ENCODE measurements around the gene PRKRA. TPM values are rescaled to one million over a fixed set of nuclear protein-coding genes. Genes with fewer than 3 reads are reported as not detected.
A peak's percentile ranks its signal among the peaks of the same experiment; 100 is the strongest.
"Not testable (repeated sequence)": the region's sequence is repeated elsewhere in the genome, so short reads cannot be mapped to it uniquely, and the experiment has no call there.

The PRKRA gene
- total RNA-seq, 2 donors from 2014 or later = 56.7 to 75.2 TPM

GRCh38 chr2:178450524-178450773, 526 bp downstream of the PRKRA start:
- DNase-seq (peak in 1 of 2 donors; percentile 88), ATAC-seq (replicated peaks in 1 of 2) (peak; percentile 56 to 64)
- Mint-ChIP-seq H3K4me3 (peak overlapping the region; percentile 87 to 94), H3K9me3 (no peaks in the 10 kb centered on the region), H3K27me3 (ENCODE audit: low read depth) (no peaks in the 10 kb centered on the region), H3K4me1 (ENCODE audit: low read depth) (peaks cover 31% of the 10 kb centered on the region), H3K27ac (peak overlapping the region; percentile 81), H3K36me3 (ENCODE audit: insufficient read depth in 2 of 2) (peaks cover 5 to 17% of the 10 kb centered on the region in 2 donors)

- Mint-ChIP-seq H3K27ac (peak overlapping the region; percentile 81), H3K36me3 (ENCODE audit: insufficient read depth in 2 of 2) (peaks cover 5 to 19% of the 10 kb centered on the region in 2 donors), H3K9me3 (no peaks in the 10 kb centered on the region), H3K4me1 (ENCODE audit: low read depth) (peaks cover 31% of the 10 kb centered on the region), H3K27me3 (ENCODE audit: low read depth) (no peaks in the 10 kb centered on the region), H3K4me3 (peak overlapping the region; percentile 87 to 94)
- DNase-seq (no peak), ATAC-seq (replicated peaks in 1 of 2) (peak; percentile 1)
These were observed 1.1 kb downstream of the PRKRA start for GRCh38 chr2:178449700-178450523.

GRCh38 chr2:178448968-178449661, 1.9 kb downstream of the PRKRA start:
- peak overlapping the region; percentile 52 for H3K27ac Mint-ChIP-seq
- no peak for ATAC-seq (replicated peaks in 1 of 2)
- peaks cover 31% of the 10 kb centered on the region for H3K4me1 Mint-ChIP-seq (ENCODE audit: low read depth)
- no peak for DNase-seq
- peak overlapping the region; percentile 87 to 94 for H3K4me3 Mint-ChIP-seq
- peaks cover 5 to 24% of the 10 kb centered on the region in 2 donors for H3K36me3 Mint-ChIP-seq (ENCODE audit: insufficient read depth in 2 of 2)
- H3K9me3 Mint-ChIP-seq = no peaks in the 10 kb centered on the region
- no peaks in the 10 kb centered on the region for H3K27me3 Mint-ChIP-seq (ENCODE audit: low read depth)

- ATAC-seq (replicated peaks in 1 of 2) (no peak), DNase-seq (no peak)
- Mint-ChIP-seq H3K27ac (no peak overlapping the region), H3K4me3 (no peak overlapping the region), H3K4me1 (ENCODE audit: low read depth) (no peaks in the 10 kb centered on the region), H3K27me3 (ENCODE audit: low read depth) (no peaks in the 10 kb centered on the region), H3K36me3 (ENCODE audit: insufficient read depth in 2 of 2) (peaks cover 4 to 31% of the 10 kb centered on the region in 2 donors), H3K9me3 (no peaks in the 10 kb centered on the region)
These were observed 9.5 kb downstream of the PRKRA start for GRCh38 chr2:178441426-178441825.

- no peak overlapping the region for H3K27ac Mint-ChIP-seq
- no peaks in the 10 kb centered on the region for H3K27me3 Mint-ChIP-seq (ENCODE audit: low read depth)
- no peaks in the 10 kb centered on the region for H3K9me3 Mint-ChIP-seq
- no peaks in the 10 kb centered on the region for H3K4me1 Mint-ChIP-seq (ENCODE audit: low read depth)
- DNase-seq = no peak
- ATAC-seq (replicated peaks in 1 of 2) = no peak
- H3K4me3 Mint-ChIP-seq = no peak overlapping the region
- H3K36me3 Mint-ChIP-seq (ENCODE audit: insufficient read depth in 2 of 2) = peaks cover 3 to 34% of the 10 kb centered on the region in 2 donors
These were observed 14.3 kb downstream of the PRKRA start for GRCh38 chr2:178436662-178437061.

GRCh38 chr2:178429336-178429735, 21.6 kb downstream of the PRKRA start:
- Mint-ChIP-seq H3K27ac (peak overlapping the region; percentile 17), H3K27me3 (ENCODE audit: low read depth) (no peaks in the 10 kb centered on the region), H3K36me3 (ENCODE audit: insufficient read depth in 2 of 2) (peaks cover 17 to 45% of the 10 kb centered on the region in 2 donors), H3K4me1 (ENCODE audit: low read depth) (no peaks in the 10 kb centered on the region), H3K4me3 (no peak overlapping the region), H3K9me3 (peaks cover 2 to 3% of the 10 kb centered on the region in 2 donors)
- ATAC-seq (replicated peaks in 1 of 2) (no peak), DNase-seq (no peak)

GRCh38 chr2:178428396-178428806, 22.6 kb downstream of the PRKRA start:
- no peak overlapping the region for H3K27ac Mint-ChIP-seq
- H3K9me3 Mint-ChIP-seq = peaks cover 2 to 3% of the 10 kb centered on the region in 2 donors
- H3K4me3 Mint-ChIP-seq = no peak overlapping the region
- H3K36me3 Mint-ChIP-seq (ENCODE audit: insufficient read depth in 2 of 2) = peaks cover 17 to 42% of the 10 kb centered on the region in 2 donors
- H3K27me3 Mint-ChIP-seq (ENCODE audit: low read depth) = no peaks in the 10 kb centered on the region
- H3K4me1 Mint-ChIP-seq (ENCODE audit: low read depth) = no peaks in the 10 kb centered on the region
- no peak for ATAC-seq (replicated peaks in 1 of 2)
- no peak for DNase-seq

GRCh38 chr2:178427458-178427857, 23.5 kb downstream of the PRKRA start:
- DNase-seq (no peak), ATAC-seq (replicated peaks in 1 of 2) (no peak)
- Mint-ChIP-seq H3K9me3 (peaks cover 3 to 4% of the 10 kb centered on the region in 2 donors), H3K36me3 (ENCODE audit: insufficient read depth in 2 of 2) (peaks cover 17 to 42% of the 10 kb centered on the region in 2 donors), H3K4me1 (ENCODE audit: low read depth) (no peaks in the 10 kb centered on the region), H3K4me3 (no peak overlapping the region), H3K27ac (no peak overlapping the region), H3K27me3 (ENCODE audit: low read depth) (no peaks in the 10 kb centered on the region)

GRCh38 chr2:178426388-178426787, 24.6 kb downstream of the PRKRA start:
- Mint-ChIP-seq H3K27ac (no peak overlapping the region), H3K36me3 (ENCODE audit: insufficient read depth in 2 of 2) (peaks cover 17 to 38% of the 10 kb centered on the region in 2 donors), H3K4me3 (no peak overlapping the region), H3K4me1 (ENCODE audit: low read depth) (no peaks in the 10 kb centered on the region), H3K27me3 (ENCODE audit: low read depth) (no peaks in the 10 kb centered on the region), H3K9me3 (peaks cover 3 to 4% of the 10 kb centered on the region in 2 donors)
- no peak for ATAC-seq (replicated peaks in 1 of 2)
- DNase-seq = no peak

GRCh38 chr2:178425255-178425827, 25.6 kb downstream of the PRKRA start:
- DNase-seq = no peak
- H3K27ac Mint-ChIP-seq = no peak overlapping the region
- no peaks in the 10 kb centered on the region for H3K4me1 Mint-ChIP-seq (ENCODE audit: low read depth)
- ATAC-seq (replicated peaks in 1 of 2) = no peak
- no peaks in the 10 kb centered on the region for H3K27me3 Mint-ChIP-seq (ENCODE audit: low read depth)
- peaks cover 15 to 30% of the 10 kb centered on the region in 2 donors for H3K36me3 Mint-ChIP-seq (ENCODE audit: insufficient read depth in 2 of 2)
- H3K4me3 Mint-ChIP-seq = no peak overlapping the region
- H3K9me3 Mint-ChIP-seq = peaks cover 3 to 4% of the 10 kb centered on the region in 2 donors

- peaks cover 15 to 25% of the 10 kb centered on the region in 2 donors for H3K36me3 Mint-ChIP-seq (ENCODE audit: insufficient read depth in 2 of 2)
- not testable (repeated sequence) for H3K4me3 Mint-ChIP-seq; H3K27me3 Mint-ChIP-seq (ENCODE audit: low read depth)
These were observed 27.2 kb downstream of the PRKRA start for GRCh38 chr2:178423746-178424145.

GRCh38 chr2:178422097-178422496, 28.9 kb downstream of the PRKRA start:
- peaks cover 3 to 4% of the 10 kb centered on the region in 2 donors for H3K9me3 Mint-ChIP-seq
- ATAC-seq (replicated peaks in 1 of 2) (peak in 1 of 2 donors; percentile 9), DNase-seq (no peak)
- no peak overlapping the region for H3K27ac Mint-ChIP-seq
- peaks cover 8% of the 10 kb centered on the region for H3K4me1 Mint-ChIP-seq (ENCODE audit: low read depth)
- H3K36me3 Mint-ChIP-seq (ENCODE audit: insufficient read depth in 2 of 2) = peaks cover 13 to 21% of the 10 kb centered on the region in 2 donors
- H3K27me3 Mint-ChIP-seq (ENCODE audit: low read depth) = no peaks in the 10 kb centered on the region
- H3K4me3 Mint-ChIP-seq = no peak overlapping the region

More at GRCh38 chr2:178423746-178424145, 27.2 kb downstream of the PRKRA start:
- not testable (repeated sequence) for H3K4me1 Mint-ChIP-seq (ENCODE audit: low read depth); H3K9me3 Mint-ChIP-seq; ATAC-seq (replicated peaks in 1 of 2); H3K27ac Mint-ChIP-seq; DNase-seq

- DNase-seq (no peak), ATAC-seq (replicated peaks in 1 of 2) (no peak)
- peaks cover 7 to 11% of the 10 kb centered on the region in 2 donors for H3K36me3 Mint-ChIP-seq (ENCODE audit: insufficient read depth in 2 of 2)
- no peak overlapping the region for H3K4me3 Mint-ChIP-seq
- no peaks in the 10 kb centered on the region for H3K27me3 Mint-ChIP-seq (ENCODE audit: low read depth)
- no peak overlapping the region for H3K27ac Mint-ChIP-seq
- H3K9me3 Mint-ChIP-seq = peaks cover 0 to 4% of the 10 kb centered on the region in 2 donors
- peaks cover 8% of the 10 kb centered on the region for H3K4me1 Mint-ChIP-seq (ENCODE audit: low read depth)
These were observed 30.4 kb downstream of the PRKRA start for GRCh38 chr2:178420463-178420999.

All from activated T-cell treated with anti-CD3 and anti-CD28 coated beads, Interleukin-2, amount 50 U/mL, for 72 hours (primary cell).